HG03175 (cell line): ENCODE data around the gene PTGIR.

ENCODE experiments used
- ATAC-seq: cut with Tn5 transposase; IDR thresholded peaks from one replicate; pipeline ENCODE4 v1.9.1; 2021; ENCODE audit warnings: mild to moderate bottlenecking, moderate library complexity; ENCODE audit not compliant: unreplicated experiment

The PTGIR gene

DNA sequence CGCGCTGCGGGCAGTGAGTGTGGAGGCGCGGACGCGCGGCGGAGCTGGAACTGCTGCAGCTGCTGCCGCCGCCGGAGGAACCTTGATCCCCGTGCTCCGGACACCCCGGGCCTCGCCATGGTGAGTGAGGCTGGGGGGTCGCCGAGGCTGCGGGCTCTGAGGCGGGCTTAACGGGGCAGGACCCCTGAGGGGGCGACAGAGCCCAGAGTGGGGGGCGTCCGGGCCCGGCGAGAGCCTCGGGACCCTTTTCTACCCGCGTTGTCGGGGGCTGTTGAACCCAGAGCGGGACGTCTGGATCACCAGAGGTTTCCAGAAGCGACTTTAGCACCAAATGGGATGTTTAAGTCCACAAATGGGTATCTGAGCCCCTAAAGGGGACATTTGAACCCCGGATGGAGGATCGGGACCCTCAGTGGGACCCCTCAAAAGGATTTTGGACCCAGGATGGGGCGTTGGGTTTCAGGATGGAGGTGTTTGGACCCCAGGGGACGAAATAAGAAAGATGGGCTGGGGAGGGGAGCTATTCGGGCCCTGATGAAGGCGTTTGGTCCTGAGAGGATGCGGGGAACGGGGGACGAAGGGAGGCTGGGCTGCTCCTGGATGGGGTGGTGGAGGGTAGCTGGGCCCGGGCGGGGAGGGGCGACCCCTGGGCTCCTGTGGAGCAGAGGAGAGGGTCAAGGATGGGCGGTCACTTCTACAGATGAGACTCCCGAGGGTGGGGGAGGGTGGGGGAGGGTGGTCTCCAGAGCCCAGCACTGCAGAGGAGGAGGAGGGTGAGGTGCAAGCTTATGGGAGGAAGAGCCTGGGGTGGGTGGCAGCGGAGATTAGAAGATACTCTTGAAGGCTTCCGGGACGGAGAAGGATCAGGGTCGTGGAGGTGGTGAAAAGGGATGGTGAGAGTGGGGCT is 23.3 kb downstream of the PTGIR start, which contains the start of gene CALM3:
Gene CALM3, plus strand, starts transcription at position 13 of the 907 bp plus-strand sequence. Its CDS starts 105 bp downstream, at position 118.
- no peak for ATAC-seq

DNA sequence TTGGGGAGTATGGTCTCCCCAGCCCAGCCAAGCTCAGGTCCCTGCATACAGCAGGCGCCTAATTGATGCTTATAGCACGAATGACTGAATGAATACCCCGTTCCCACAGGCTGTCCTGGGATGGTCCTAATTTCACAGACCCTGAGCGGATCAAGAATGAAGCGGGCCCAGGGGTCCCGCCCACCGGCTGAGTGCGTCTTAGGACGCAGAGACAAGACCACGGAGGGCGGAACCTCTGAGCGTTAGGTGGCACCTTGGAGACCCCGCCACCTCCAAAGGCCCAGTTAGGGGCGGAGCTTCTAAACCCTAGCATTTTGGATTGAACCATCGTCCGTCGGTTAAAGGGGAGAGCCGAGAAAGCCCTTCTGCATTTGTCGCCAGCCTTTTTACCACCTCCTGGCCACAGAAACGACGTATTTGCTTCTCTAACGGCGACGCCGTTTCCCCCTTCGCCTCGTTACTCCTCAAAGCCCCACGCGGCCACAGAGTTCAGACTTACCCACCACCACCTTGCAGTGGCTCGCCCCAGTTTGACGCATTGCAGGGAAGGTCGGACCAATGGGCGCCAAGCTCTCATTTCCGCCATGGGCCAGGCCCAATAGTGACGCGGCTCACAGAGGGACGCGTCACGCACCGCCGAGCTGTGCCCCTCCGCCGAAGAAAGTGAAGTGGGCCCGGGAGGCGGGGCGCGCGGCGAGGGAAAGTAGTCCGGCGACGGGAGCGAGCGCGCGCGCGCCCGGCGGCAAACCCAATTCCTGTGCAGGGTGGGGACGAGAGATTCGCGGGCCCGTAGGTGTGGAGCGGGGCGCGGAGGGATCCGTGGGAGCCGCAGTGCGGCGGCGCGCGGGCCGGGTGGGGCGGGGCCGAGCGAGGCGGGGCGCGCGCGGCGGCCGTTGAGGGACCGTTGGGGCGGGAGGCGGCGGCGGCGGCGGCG is 24.2 kb downstream of the PTGIR start:
- ATAC-seq, result peak; percentile 82

DNA sequence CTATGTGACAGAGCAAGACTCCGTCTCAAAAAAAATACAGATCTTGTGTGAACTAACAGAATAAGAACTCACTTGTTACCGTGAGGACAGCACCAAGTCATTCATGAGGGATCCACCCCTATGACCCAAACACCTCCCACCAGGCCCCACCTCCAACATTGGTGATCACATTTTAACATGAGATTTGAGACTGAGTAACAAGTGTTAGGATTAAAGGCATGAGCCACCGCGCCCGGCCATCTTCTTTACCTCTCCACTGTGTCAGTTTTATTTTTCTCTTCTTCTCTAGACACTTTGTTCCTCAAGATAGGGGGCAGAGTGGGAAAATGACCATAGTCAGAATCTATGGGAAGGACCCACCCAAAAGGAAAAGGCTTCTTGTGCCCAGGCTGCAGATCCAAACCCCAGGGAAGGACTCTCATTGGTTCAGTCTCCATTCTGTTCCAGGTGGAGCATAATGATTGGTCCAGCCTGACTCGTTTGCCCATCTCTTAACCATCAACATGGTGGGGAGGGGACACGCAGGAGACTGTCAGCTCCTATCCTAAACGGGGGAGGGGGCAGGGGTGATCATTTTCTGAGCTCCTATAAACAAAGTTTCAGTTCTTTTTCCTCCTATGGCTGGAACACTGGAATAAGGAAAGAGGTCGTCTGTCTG is 25.0 kb downstream of the PTGIR start:
- no peak for ATAC-seq

DNA sequence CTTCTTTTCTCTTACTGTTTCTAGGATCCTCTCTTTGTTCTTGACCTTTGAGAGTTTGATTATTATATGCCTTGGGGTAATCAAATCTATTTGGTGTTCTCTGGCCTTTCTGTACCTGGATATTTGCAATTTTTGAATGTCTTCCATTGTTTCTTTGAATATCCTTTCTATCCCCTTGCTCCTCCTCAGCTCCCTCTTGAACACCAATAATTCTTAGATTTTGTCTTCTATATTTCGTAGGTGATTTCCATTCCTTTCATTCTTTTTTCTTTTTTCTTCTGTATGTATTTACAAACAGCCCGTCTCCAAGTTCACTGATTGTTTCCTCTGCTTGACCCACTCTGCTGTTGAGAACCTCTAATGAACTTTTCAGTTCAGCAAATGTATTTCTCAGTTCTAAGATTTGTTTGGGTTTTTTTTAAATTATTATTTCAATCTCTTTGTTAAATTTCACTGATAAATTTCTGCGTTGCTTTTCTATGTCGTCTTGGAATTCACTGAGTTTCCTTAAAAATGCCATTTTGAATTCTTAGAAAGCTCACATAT is 26.4 kb downstream of the PTGIR start:
- no peak for ATAC-seq

DNA sequence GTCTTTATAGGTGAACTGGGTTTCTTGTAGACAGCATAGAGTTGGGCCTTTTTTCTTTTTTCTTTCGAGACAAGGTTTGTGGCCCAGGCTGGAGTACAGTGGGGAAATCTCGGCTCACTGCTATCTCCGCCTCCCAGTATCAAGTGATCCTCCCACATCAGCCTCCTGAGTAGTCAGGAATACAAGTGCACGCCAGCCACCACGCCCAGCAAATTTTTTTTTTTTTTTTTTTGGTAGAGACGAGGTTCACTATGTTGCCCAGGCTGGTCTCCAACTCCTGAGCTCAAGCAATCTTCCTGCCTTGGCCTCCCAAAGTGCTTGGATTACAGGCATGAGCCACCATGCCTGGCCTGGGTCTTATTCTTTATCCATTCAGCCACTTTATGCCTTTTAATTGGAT is 28.9 kb downstream of the PTGIR start:
- ATAC-seq, result no peak

DNA sequence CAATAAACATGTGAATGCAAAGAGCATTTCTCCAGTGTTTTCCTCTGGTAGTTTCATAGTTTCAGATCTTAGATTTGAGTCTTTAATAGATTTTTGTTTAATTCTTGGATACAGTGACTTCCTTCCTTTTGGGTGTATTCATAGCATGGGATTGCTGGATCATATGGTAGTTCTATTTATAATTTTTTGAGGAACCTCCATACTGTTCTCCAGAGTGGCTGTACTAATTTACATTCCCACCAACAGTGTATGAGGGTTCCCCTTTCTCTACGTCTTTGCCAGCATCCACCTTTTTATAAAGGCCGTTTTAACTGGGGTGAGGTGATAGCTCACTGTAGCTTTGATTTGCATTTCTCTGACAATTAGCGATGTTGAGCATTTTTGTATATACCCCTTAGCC is 33.0 kb downstream of the PTGIR start:
- no peak for ATAC-seq

DNA sequence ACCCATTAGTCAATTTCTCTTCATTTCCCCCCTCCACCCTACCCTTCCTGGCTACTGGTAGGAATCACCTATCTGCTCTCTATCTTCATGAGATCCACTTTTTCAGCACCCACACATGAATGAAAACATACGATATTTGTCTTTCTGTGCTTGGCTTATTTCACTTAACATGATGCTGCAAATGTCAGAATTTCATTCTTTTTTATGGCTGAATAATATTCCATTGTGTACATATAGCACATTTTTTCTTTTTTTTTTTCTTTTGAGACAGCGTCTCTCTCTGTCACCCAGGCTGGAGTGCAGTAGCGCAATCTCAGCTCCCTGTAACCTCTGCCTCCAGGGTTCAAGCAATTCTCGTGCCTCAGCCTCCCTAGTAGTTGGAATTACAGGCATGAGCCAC is 33.6 kb downstream of the PTGIR start:
- ATAC-seq, result no peak

DNA sequence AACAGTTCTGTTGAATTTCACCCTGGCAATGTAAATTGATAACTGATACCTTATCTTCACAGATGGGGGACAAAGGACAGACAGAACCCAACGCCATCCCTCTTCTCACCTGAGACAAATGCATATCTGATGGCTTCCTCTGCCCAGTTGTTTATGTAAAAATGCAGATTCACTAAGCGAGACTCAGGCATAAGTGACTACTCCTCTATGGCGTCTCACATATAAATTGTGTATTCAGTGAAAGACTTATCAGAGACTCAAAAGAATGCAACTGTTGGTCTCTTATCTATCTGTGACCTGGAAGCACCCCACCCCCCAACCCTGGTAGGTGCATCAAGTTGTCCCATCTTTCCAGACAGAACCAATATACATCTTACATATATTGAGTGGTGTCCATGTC is 37.0 kb downstream of the PTGIR start:
- ATAC-seq, result no peak

DNA sequence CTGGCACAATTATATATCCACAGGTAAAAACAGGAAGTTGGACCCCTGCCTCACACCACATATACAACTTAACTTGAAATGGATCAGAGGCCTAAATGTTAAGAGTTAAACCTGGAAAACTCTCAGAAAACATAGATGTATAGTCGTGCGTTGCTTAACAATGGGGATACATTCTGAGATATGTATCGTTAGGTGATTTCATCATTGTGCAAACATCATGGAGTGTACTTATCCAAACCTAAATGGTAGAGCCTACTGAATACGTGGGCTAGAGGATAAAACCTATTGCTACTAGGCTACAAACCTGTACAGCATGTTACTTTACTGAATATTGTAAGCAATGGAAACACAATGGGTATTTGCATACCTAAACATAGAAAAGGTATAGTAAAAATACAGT is 38.6 kb downstream of the PTGIR start:
- no peak for ATAC-seq

DNA sequence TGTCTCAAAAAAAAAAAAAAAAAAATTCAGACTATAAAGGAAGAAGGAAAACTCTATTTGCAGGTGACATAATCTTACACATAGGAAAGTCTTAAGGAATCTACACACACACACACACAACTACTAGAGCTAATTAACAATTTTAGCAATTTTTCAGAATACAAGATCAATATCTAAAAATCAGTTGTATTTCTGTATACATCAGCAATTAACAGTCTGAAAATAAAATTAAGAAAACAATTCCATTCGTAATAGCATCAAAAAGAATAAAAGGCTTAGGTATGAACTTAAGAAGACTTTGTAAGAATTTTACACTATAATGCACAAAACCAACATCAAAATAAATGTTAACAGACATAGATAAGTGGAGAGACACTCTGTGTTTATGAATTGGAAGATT is 39.4 kb downstream of the PTGIR start:
- no peak for ATAC-seq

DNA sequence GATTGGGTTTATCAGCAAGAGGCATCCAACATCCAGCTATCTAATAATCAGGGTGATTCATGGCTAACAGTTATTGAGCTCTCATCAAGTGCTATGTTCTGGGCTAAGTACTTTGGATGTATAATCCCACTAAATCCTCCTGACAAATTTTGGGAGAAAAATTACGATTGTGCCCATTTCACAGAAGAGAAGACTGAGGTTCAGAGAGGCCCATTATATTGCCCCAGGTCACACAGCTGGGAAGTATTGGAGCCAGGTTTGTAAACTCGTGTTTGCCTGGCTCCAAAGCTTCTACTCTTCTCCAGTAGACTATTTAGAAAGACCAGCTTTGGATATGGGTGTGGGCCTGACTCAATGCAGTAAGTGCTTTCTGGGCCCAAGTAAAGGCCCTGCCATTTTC is 44.6 kb downstream of the PTGIR start:
- ATAC-seq, result no peak

DNA sequence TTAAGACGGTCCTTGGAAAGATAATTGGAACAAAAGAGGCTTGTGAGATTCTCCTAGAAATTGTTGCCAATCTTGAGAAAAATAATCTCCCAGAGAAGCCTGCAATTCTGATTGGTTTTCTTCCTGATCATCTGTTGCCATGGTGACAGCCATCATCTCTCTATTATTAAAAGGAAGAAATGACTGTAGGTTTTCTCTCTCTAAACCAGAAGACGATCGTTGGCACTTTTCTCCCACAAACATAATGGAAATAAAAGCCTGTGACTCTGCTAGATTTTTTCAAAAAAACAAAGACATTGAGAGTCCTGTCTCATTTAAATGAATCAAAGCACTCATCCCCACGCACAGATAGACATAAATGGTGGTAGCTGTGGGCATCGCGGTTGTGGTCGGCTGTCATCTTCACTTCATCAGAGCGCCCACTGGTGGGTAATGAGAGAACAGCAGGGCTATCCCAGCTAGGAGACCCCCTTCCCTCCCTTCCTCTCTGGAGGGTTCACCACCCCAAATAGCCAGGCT is 45.5 kb downstream of the PTGIR start:
- ATAC-seq, result no peak

DNA sequence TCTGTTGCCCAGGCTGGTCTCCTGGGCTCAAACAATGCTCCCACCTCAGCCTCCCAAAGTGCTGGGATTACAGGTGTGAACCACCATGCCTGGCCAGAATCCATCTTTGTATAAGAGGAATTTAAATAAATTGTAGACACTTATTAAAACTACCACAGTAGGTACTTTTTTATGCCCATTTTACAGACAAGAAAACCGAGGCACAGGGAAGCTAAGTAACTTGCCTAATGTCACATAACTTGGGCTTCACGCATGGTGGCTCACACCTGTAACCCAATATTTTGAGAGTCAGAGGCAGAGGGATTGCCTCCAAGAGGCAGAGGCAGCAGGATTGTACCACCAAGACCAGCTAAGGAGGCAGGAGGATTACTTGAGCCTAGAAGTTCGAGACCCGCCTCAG is 46.4 kb downstream of the PTGIR start:
- no peak for ATAC-seq

DNA sequence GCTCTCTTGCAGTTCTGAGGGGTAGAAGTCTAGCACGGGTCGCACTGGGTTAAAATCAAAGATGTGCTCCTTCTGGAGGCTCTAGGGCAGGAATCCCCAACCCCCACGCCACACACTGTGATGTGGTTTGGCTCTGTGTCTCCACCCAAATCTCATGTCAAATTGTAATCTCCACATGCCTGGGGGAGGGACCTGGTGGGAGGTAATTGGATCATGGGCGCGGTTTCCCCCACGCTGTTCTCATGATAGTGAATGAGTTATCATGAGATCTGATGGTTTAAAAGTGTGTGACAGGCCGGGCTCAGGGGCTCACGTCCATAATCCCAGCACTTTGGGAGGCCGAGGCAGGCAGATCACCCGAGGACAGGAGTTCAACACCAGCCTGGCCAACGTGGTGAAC is 50.4 kb downstream of the PTGIR start:
- no peak for ATAC-seq

DNA sequence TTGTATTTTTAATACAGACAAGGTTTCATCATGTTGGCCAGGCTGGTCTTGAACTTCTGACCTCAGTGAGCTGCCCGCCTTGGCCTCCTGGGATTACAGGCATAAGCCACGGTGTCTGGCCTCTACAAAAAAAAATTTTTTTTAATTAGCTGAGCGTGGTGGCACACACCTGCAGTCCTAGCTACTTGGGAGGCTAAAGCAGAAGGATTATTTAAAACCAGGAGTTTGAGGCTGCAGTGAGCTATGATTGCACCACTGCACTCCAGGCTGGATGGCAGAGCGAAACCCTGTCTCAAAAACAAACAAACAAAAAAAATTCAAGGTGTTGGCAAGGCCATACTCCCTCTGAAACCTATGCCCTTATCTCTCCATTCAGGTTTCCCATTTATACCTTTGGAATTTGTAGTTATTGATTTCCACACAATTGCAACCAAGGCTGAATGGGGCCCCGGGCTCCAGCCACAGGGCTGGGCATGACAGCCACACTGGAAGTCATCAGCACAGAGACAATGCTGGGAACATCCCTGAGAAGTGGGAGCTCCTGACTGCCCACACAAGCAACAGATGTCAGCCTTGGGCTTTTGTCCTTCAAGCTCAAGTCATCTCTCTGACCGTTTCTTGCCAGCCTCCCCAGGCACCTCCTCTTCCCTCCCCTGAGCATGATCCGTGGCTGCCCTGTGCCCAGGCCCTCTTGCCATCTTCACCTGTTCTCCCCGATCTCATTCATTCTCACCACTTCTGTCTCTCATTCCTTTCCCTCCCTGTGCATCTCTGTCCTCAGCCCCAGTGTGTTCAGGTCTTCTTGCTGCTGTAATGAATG is 51.0 kb downstream of the PTGIR start:
- no peak for ATAC-seq

DNA sequence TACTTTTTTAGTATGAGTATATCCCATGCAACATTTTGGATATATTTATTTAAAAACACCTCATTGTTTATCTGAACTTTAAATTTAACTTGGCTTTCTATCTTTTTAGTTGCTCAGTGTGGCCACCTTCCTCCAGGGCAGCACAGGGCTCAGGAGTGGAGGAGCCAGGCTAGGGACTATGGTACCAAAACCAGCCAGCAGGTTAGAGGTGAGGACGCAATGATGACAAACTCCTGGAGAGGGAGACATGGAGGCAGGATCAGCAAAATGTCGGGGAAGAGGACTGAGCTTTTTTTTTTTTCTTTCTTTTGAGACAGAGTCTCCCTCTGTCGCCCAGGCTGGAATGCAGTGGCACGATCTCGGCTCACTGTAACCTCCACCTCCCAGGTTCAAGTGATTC is 53.4 kb downstream of the PTGIR start:
- ATAC-seq, result no peak
